Osteocyte (in vitro differentiated cells): Measurements from ENCODE around the gene KDM1B. TPM values are rescaled to one million over a fixed set of nuclear protein-coding genes. Genes with fewer than 3 reads are reported as not detected.
"Not testable (repeated sequence)": the region's sequence is repeated elsewhere in the genome, so short reads cannot be mapped to it uniquely, and the experiment has no call there.

Experiments
- DNase-seq: peaks from one replicate; pipeline ENCODE4 v3.0.0; 2021; ENCODE audit warnings: mixed read lengths; ENCODE audit not compliant: unreplicated experiment; ENCODE audit errors: extremely low spot score
- H3K27ac Mint-ChIP-seq: one replicate; pipeline ENCODE4 v1.8.0; 2021; ENCODE audit warnings: mild to moderate bottlenecking, mixed read lengths; ENCODE audit not compliant: unreplicated experiment
- H3K27me3 Mint-ChIP-seq: one replicate; pipeline ENCODE4 v1.8.0; 2021; ENCODE audit warnings: mixed read lengths; ENCODE audit not compliant: unreplicated experiment
- H3K36me3 Mint-ChIP-seq: one replicate; pipeline ENCODE4 v1.8.0; 2021; ENCODE audit warnings: mixed read lengths; ENCODE audit not compliant: unreplicated experiment
- H3K4me1 Mint-ChIP-seq: one replicate; pipeline ENCODE4 v1.8.0; 2021; ENCODE audit warnings: mixed read lengths; ENCODE audit not compliant: unreplicated experiment
- H3K4me3 Mint-ChIP-seq: one replicate; pipeline ENCODE4 v1.8.0; 2021; ENCODE audit warnings: mild to moderate bottlenecking, moderate library complexity, mixed read lengths; ENCODE audit not compliant: unreplicated experiment
- H3K9me3 Mint-ChIP-seq: one replicate; pipeline ENCODE4 v1.8.0; 2021; ENCODE audit warnings: mixed read lengths; ENCODE audit not compliant: unreplicated experiment
- total RNA-seq: library from RNA; stranded (reverse); gene quantifications from 2 replicates; pipeline ENCODE4 v1.2.1, GENCODE V29; 2021
- TF ChIP-seq, protein P1 (sequence below): fragments of 200-600 bp; sonication (generic); IDR thresholded peaks from 2 replicates; pipeline ENCODE4 v1.5.0; 2021; ENCODE audit warnings: antibody characterized with exemption, mild to moderate bottlenecking, moderate library complexity

KDM1B gene
- total RNA-seq, 1 donor from 2014 or later = 12.1 TPM

DNA sequence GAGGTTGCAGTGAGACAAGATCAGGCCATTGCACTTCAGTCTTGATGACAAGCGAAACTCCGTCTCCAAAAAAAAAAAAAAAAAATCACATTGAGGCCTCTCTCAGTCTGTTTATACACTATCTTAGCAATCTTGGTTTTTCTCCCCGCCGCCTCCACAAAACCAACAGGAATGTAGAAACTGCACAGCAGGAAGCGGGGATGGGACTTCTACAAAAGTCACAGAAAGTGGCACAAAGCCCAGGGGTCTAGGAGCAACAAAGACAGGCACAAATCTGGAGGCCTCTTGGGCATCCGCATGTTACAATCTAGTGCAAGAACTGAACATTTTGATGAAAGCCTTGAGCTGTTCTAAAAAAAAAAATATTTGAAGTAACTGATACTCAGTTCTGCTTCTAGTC, 48.6 kb downstream of the KDM1B start:
- Mint-ChIP-seq H3K27ac (no peak overlapping the region), H3K4me1 (peaks cover 3% of the 10 kb centered on the region), H3K27me3 (no peaks in the 10 kb centered on the region), H3K4me3 (no peak overlapping the region), H3K9me3 (no peaks in the 10 kb centered on the region), H3K36me3 (peaks cover 16% of the 10 kb centered on the region)
- no peak for DNase-seq
- TF ChIP-seq, protein P1, sequence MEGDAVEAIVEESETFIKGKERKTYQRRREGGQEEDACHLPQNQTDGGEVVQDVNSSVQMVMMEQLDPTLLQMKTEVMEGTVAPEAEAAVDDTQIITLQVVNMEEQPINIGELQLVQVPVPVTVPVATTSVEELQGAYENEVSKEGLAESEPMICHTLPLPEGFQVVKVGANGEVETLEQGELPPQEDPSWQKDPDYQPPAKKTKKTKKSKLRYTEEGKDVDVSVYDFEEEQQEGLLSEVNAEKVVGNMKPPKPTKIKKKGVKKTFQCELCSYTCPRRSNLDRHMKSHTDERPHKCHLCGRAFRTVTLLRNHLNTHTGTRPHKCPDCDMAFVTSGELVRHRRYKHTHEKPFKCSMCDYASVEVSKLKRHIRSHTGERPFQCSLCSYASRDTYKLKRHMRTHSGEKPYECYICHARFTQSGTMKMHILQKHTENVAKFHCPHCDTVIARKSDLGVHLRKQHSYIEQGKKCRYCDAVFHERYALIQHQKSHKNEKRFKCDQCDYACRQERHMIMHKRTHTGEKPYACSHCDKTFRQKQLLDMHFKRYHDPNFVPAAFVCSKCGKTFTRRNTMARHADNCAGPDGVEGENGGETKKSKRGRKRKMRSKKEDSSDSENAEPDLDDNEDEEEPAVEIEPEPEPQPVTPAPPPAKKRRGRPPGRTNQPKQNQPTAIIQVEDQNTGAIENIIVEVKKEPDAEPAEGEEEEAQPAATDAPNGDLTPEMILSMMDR = no peak

DNA sequence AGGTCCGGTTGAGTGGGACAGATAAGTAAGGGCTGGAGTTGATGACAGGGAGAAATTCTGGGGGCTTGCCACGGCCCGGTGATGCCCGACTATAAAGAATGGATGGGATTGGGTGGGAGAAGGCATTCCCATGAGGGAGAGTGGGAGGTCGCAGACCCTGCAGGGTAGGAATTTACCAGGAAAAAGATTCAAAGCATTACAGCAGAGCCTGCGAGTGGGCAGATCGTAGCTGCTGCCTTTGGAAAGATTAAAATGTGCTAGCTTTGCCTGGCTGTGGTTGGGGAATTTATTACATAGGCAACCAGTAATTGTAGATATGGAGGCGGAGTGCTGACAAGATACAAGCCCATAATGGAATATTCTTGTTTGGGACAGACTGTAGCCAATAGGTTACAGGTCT, 49.5 kb downstream of the KDM1B start:
- no peaks in the 10 kb centered on the region for H3K27me3 Mint-ChIP-seq
- H3K4me3 Mint-ChIP-seq = no peak overlapping the region
- no peak for DNase-seq
- H3K27ac Mint-ChIP-seq = no peak overlapping the region
- peaks cover 16% of the 10 kb centered on the region for H3K36me3 Mint-ChIP-seq
- TF ChIP-seq, protein P1 = no peak
- H3K4me1 Mint-ChIP-seq = peaks cover 8% of the 10 kb centered on the region
- H3K9me3 Mint-ChIP-seq = no peaks in the 10 kb centered on the region

- no peak overlapping the region for H3K4me3 Mint-ChIP-seq
- TF ChIP-seq, protein P1 = no peak
- no peak overlapping the region for H3K27ac Mint-ChIP-seq
- H3K36me3 Mint-ChIP-seq = peaks cover 13% of the 10 kb centered on the region
- H3K4me1 Mint-ChIP-seq = peaks cover 14% of the 10 kb centered on the region
- DNase-seq = no peak
- no peaks in the 10 kb centered on the region for H3K9me3 Mint-ChIP-seq
- H3K27me3 Mint-ChIP-seq = no peaks in the 10 kb centered on the region
Observed at GRCh38 chr6:18206591-18206990, 51.4 kb downstream of the KDM1B start.

- H3K4me1 Mint-ChIP-seq = peaks cover 14% of the 10 kb centered on the region
- H3K27me3 Mint-ChIP-seq = no peaks in the 10 kb centered on the region
- H3K36me3 Mint-ChIP-seq = peaks cover 9% of the 10 kb centered on the region
- no peaks in the 10 kb centered on the region for H3K9me3 Mint-ChIP-seq
- H3K4me3 Mint-ChIP-seq = no peak overlapping the region
- no peak for DNase-seq
- no peak overlapping the region for H3K27ac Mint-ChIP-seq
- TF ChIP-seq, protein P1 = no peak
Observed at GRCh38 chr6:18207438-18207837, 52.2 kb downstream of the KDM1B start.

DNA sequence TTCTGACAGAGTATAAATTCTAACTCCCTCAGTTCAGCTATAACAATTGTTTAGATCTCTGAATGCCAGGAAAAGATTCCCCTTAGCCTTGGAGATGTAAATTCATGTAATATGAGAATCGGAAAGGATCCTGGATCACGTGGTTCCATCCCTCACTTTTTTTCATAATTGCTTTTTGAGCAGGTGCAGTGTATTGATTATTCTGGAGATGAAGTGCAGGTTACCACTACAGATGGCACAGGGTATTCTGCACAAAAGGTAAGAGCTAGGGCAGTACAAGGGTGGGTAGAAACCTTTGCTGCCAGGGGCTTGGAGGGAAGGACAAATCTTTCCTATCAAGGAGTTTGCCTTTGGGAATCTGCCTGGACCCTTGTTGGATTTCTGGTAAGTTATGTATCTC, 52.7 kb downstream of the KDM1B start:
- Mint-ChIP-seq H3K4me3 (no peak overlapping the region), H3K27me3 (no peaks in the 10 kb centered on the region), H3K36me3 (peaks cover 6% of the 10 kb centered on the region), H3K27ac (no peak overlapping the region), H3K4me1 (peaks cover 14% of the 10 kb centered on the region), H3K9me3 (no peaks in the 10 kb centered on the region)
- TF ChIP-seq, protein P1 = no peak
- no peak for DNase-seq

- H3K27me3 Mint-ChIP-seq, H3K36me3 Mint-ChIP-seq, H3K9me3 Mint-ChIP-seq, H3K27ac Mint-ChIP-seq, DNase-seq, H3K4me3 Mint-ChIP-seq: not testable (repeated sequence)
- peaks cover 13% of the 10 kb centered on the region for H3K4me1 Mint-ChIP-seq
Observed at GRCh38 chr6:18208778-18209177, 53.6 kb downstream of the KDM1B start.
